ENCODE results near the gene XRCC4.

DNA sequence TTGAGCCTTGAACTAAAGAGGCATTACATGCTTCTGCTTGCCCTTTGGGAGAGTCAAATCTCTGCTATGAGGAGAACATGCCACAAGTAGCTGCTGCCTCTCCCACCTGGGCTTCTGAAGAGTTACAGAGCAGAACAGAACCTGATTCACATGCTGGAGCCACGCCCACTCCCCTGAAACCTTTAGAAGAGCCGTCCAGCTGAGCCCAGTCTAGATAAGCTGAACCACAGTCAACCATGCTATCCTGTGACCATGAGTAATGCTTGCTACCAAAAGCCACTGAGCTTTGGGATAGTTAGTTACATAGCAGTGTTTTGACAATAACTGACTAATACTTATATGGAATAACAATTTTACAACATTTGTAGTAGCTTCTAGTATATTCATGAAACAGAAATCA, 283.2 kb downstream of the XRCC4 start:
- TF ChIP-seq, protein P1, sequence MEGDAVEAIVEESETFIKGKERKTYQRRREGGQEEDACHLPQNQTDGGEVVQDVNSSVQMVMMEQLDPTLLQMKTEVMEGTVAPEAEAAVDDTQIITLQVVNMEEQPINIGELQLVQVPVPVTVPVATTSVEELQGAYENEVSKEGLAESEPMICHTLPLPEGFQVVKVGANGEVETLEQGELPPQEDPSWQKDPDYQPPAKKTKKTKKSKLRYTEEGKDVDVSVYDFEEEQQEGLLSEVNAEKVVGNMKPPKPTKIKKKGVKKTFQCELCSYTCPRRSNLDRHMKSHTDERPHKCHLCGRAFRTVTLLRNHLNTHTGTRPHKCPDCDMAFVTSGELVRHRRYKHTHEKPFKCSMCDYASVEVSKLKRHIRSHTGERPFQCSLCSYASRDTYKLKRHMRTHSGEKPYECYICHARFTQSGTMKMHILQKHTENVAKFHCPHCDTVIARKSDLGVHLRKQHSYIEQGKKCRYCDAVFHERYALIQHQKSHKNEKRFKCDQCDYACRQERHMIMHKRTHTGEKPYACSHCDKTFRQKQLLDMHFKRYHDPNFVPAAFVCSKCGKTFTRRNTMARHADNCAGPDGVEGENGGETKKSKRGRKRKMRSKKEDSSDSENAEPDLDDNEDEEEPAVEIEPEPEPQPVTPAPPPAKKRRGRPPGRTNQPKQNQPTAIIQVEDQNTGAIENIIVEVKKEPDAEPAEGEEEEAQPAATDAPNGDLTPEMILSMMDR (IDR thresholded peaks at IDR 0.05 in 2 of 3, conservative IDR thresholded peaks at IDR 0.05 in 1 of 3; ENCODE audit: borderline replicate concordance in 1 of 3, insufficient read depth in 1 of 3, low read depth in 2 of 3, low read length in 2 of 3) = no peak
- TF ChIP-seq POLR2AphosphoS5 (IDR thresholded peaks at IDR 0.05; ENCODE audit: low read depth, low read length) (no peak), RAD21 (IDR thresholded peaks at IDR 0.05; ENCODE audit: low read depth) (no peak), JUND (IDR thresholded peaks at IDR 0.05) (no peak), ZNF274 (IDR thresholded peaks at IDR 0.05; ENCODE audit: low read depth, low read length) (no peak), EZH2phosphoT487 (IDR thresholded peaks at IDR 0.05; ENCODE audit: borderline replicate concordance) (no peak), POLR2A (IDR thresholded peaks at IDR 0.05; ENCODE audit: borderline replicate concordance, extremely low read depth, insufficient read depth, insufficient read length) (no peak), EZH2 (IDR thresholded peaks at IDR 0.05) (no peak), EGR1 (IDR thresholded peaks at IDR 0.05; ENCODE audit: low read depth) (no peak), CEBPB (IDR thresholded peaks at IDR 0.05; ENCODE audit: low read depth) (no peak), TCF7L2 (IDR thresholded peaks at IDR 0.05; ENCODE audit: borderline replicate concordance, extremely low read depth, insufficient read depth, insufficient read length) (peak; percentile 85), YY1 (IDR thresholded peaks at IDR 0.05; ENCODE audit: extremely low read depth, insufficient replicate concordance, low read depth, low read length) (no peak)
- TF ChIP-seq, protein P2, sequence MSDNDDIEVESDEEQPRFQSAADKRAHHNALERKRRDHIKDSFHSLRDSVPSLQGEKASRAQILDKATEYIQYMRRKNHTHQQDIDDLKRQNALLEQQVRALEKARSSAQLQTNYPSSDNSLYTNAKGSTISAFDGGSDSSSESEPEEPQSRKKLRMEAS (IDR thresholded peaks at IDR 0.05) = no peak
